HL-60 (cell line): ENCODE measurements around the gene MFN2.

Experiments
- DNase-seq, 2 experiments: peaks; one replicate each; pipeline ENCODE4 v3.0.0-alpha.2; 2010 to 2020; ENCODE audit warnings: low read depth in 1 of 2, low spot score in 1 of 2
- H3K27ac ChIP-seq: fragments of 250-450 bp; sonication (Bioruptor Pico); replicated peaks from 2 replicates; pipeline ENCODE4 v1.5.1; 2020; ENCODE audit warnings: mild to moderate bottlenecking, moderate library complexity
- H3K27me3 ChIP-seq: fragments of 250-450 bp; sonication (Bioruptor Pico); 2 replicates; pipeline ENCODE4 v1.5.1; 2021; ENCODE audit warnings: mild to moderate bottlenecking, moderate library complexity; ENCODE audit not compliant: insufficient read depth, poor library complexity, severe bottlenecking
- H3K4me3 ChIP-seq: replicated peaks from 2 replicates; pipeline ENCODE4 v1.5.1; 2011; ENCODE audit warnings: mild to moderate bottlenecking, control low read depth, low read length; ENCODE audit not compliant: insufficient read depth
- GABPA ChIP-seq: IDR thresholded peaks from 2 replicates; pipeline ENCODE4 v1.6.1; 2012; ENCODE audit warnings: low read depth
- POLR2AphosphoS5 ChIP-seq: IDR thresholded peaks from 2 replicates; pipeline ENCODE4 v1.6.1; 2012; ENCODE audit warnings: low read depth
- SPI1 ChIP-seq: IDR thresholded peaks from 2 replicates; pipeline ENCODE4 v1.6.1; 2012; ENCODE audit warnings: low read depth, mild to moderate bottlenecking, borderline replicate concordance
- TF ChIP-seq, protein P1 (sequence below): IDR thresholded peaks from one replicate; pipeline ENCODE4 v1.5.1; 2011; ENCODE audit warnings: low read length, control low read depth, inconsistent platforms; ENCODE audit not compliant: insufficient read depth
- TF ChIP-seq, protein P2 (sequence below): IDR thresholded peaks from 2 replicates; pipeline ENCODE4 v1.6.1; 2012; ENCODE audit warnings: low read depth; ENCODE audit not compliant: insufficient replicate concordance

Gene MFN2

GRCh38 chr1:12010746-12011570, 30.7 kb downstream of the MFN2 start:
- Histone ChIP-seq H3K27ac (no peak overlapping the region), H3K4me3 (no peak overlapping the region), H3K27me3 (no peaks in the 10 kb centered on the region)
- DNase-seq = no peak
- TF ChIP-seq, protein P1, sequence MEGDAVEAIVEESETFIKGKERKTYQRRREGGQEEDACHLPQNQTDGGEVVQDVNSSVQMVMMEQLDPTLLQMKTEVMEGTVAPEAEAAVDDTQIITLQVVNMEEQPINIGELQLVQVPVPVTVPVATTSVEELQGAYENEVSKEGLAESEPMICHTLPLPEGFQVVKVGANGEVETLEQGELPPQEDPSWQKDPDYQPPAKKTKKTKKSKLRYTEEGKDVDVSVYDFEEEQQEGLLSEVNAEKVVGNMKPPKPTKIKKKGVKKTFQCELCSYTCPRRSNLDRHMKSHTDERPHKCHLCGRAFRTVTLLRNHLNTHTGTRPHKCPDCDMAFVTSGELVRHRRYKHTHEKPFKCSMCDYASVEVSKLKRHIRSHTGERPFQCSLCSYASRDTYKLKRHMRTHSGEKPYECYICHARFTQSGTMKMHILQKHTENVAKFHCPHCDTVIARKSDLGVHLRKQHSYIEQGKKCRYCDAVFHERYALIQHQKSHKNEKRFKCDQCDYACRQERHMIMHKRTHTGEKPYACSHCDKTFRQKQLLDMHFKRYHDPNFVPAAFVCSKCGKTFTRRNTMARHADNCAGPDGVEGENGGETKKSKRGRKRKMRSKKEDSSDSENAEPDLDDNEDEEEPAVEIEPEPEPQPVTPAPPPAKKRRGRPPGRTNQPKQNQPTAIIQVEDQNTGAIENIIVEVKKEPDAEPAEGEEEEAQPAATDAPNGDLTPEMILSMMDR = no peak
- TF ChIP-seq, protein P2, sequence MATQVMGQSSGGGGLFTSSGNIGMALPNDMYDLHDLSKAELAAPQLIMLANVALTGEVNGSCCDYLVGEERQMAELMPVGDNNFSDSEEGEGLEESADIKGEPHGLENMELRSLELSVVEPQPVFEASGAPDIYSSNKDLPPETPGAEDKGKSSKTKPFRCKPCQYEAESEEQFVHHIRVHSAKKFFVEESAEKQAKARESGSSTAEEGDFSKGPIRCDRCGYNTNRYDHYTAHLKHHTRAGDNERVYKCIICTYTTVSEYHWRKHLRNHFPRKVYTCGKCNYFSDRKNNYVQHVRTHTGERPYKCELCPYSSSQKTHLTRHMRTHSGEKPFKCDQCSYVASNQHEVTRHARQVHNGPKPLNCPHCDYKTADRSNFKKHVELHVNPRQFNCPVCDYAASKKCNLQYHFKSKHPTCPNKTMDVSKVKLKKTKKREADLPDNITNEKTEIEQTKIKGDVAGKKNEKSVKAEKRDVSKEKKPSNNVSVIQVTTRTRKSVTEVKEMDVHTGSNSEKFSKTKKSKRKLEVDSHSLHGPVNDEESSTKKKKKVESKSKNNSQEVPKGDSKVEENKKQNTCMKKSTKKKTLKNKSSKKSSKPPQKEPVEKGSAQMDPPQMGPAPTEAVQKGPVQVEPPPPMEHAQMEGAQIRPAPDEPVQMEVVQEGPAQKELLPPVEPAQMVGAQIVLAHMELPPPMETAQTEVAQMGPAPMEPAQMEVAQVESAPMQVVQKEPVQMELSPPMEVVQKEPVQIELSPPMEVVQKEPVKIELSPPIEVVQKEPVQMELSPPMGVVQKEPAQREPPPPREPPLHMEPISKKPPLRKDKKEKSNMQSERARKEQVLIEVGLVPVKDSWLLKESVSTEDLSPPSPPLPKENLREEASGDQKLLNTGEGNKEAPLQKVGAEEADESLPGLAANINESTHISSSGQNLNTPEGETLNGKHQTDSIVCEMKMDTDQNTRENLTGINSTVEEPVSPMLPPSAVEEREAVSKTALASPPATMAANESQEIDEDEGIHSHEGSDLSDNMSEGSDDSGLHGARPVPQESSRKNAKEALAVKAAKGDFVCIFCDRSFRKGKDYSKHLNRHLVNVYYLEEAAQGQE = no peak
- TF ChIP-seq POLR2AphosphoS5 (no peak), GABPA (no peak), SPI1 (no peak)

- Histone ChIP-seq H3K27me3 (no peaks in the 10 kb centered on the region), H3K27ac (no peak overlapping the region), H3K4me3 (no peak overlapping the region)
- DNase-seq = no peak
- TF ChIP-seq, protein P2 = no peak
- TF ChIP-seq GABPA (no peak), SPI1 (no peak), POLR2AphosphoS5 (no peak)
- TF ChIP-seq, protein P1 = no peak
Measured at GRCh38 chr1:12011998-12012397, 31.8 kb downstream of the MFN2 start.

DNA sequence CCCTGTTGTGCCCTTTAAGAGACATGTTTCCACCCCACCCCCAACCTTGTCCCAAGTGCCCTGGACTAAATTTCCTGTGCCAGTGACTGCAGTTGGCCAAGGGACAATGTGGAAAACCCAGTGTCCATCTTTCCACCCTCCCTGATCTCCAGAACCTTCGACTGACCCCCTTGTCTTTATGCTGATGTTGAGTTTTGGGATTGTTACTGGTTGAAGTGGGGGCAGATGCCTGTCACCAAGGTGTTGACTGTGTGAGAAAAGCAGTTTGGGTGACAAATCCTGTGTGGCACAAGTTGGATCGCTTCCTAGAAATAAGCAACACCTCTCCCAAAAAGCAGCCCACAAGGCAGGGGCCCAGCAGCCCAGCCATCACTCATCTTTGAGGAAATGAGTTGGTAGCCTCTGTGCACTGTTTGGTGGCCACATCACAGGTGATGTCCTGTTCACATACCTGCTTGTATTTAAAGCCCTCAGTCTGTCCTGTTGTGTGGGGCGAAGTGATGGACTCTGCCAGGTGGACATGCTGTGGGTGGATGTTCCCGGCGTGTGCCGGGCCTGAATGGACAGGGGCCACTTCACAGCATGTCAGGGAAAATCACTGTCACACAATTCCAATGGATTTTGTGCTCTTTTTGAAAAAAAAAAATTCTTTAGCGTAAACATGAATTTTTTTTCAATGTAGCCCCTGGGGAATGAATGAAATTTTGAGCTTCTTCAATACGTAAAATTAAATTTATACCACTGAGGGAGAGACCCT, 32.5 kb downstream of the MFN2 start:
- Histone ChIP-seq H3K27me3 (no peaks in the 10 kb centered on the region), H3K27ac (no peak overlapping the region), H3K4me3 (no peak overlapping the region)
- DNase-seq = no peak
- TF ChIP-seq GABPA (no peak), SPI1 (no peak), POLR2AphosphoS5 (no peak)
- TF ChIP-seq, protein P1 = no peak
- TF ChIP-seq, protein P2 = no peak
